CD14-positive monocyte (primary cell): Measurements from ENCODE around the gene DCC. TPM values are rescaled to one million over a fixed set of nuclear protein-coding genes. Genes with fewer than 3 reads are reported as not detected.

Source experiments
- DNase-seq, 3 donors: peaks; one replicate each; pipeline ENCODE4 v3.0.0-alpha.2; 2011 to 2022
- H2AFZ ChIP-seq: 2 replicates; pipeline ENCODE4 v1.6.0; 2012; ENCODE audit warnings: mild to moderate bottlenecking, low read depth, low read length, inconsistent platforms; ENCODE audit not compliant: insufficient read depth, poor library complexity, severe bottlenecking
- H3K27ac ChIP-seq, 2 donors: 1 replicate in 1 of 2; 2 replicates in 1 of 2; pipeline ENCODE4 v1.5.1; 2012 to 2013; ENCODE audit warnings: low read length in 2 of 2, control low read depth in 1 of 2, inconsistent platforms in 1 of 2, low read depth in 1 of 2, mild to moderate bottlenecking in 1 of 2
- H3K27me3 ChIP-seq, 2 donors: one replicate each; pipeline versions ENCODE4 v1.6.0 to v1.6.1; 2011 to 2013; ENCODE audit warnings: low read length in 2 of 2; ENCODE audit not compliant: control insufficient read depth in 2 of 2, insufficient read depth in 2 of 2
- H3K36me3 ChIP-seq, 2 donors: replicated peaks in 1 of 2; 1 replicate in 1 of 2; 2 replicates in 1 of 2; pipeline versions ENCODE4 v1.5.1 to v1.6.1; 2012 to 2013; ENCODE audit warnings: low read length in 2 of 2, control low read depth in 1 of 2, inconsistent platforms in 1 of 2, mild to moderate bottlenecking in 1 of 2; ENCODE audit not compliant: insufficient read depth in 2 of 2, control insufficient read depth in 1 of 2
- H3K4me1 ChIP-seq, 2 donors: 1 replicate in 1 of 2; 2 replicates in 1 of 2; pipeline versions ENCODE4 v1.5.1 to v1.6.1; 2012 to 2013; ENCODE audit warnings: low read length in 2 of 2, control low read depth in 1 of 2, inconsistent platforms in 1 of 2, mild to moderate bottlenecking in 1 of 2, moderate library complexity in 1 of 2; ENCODE audit not compliant: insufficient read depth in 2 of 2, control insufficient read depth in 1 of 2
- H3K4me2 ChIP-seq: replicated peaks from 2 replicates; pipeline ENCODE3; 2012; ENCODE audit warnings: low read length, moderate library complexity, mild to moderate bottlenecking; ENCODE audit not compliant: poor library complexity, severe bottlenecking; ENCODE audit errors: extremely low read depth
- H3K4me3 ChIP-seq, 3 experiments: fragments of 200-600 bp in 1 of 3; sonication (generic) in 1 of 3; replicated peaks in 1 of 3; 1 replicate in 2 of 3; 2 replicates in 1 of 3; pipeline ENCODE4 v1.5.1; 2011 to 2013; ENCODE audit warnings: low read length in 3 of 3, mild to moderate bottlenecking in 3 of 3, control low read depth in 2 of 3, low read depth in 2 of 3, inconsistent platforms in 1 of 3, moderate library complexity in 1 of 3
- H3K79me2 ChIP-seq: 2 replicates; pipeline ENCODE4 v1.6.0; 2012; ENCODE audit warnings: mild to moderate bottlenecking, control low read depth, inconsistent platforms, low read length, moderate library complexity; ENCODE audit not compliant: insufficient read depth
- H3K9ac ChIP-seq: 2 replicates; pipeline ENCODE4 v1.6.0; 2017; ENCODE audit warnings: low read length, mild to moderate bottlenecking; ENCODE audit not compliant: insufficient read depth, poor library complexity, severe bottlenecking
- H3K9me3 ChIP-seq, 2 donors: replicated peaks in 1 of 2; 1 replicate in 1 of 2; 2 replicates in 1 of 2; pipeline versions ENCODE4 v1.5.1 to v1.6.1; 2012 to 2013; ENCODE audit warnings: low read length in 2 of 2, control low read depth in 1 of 2; ENCODE audit not compliant: control insufficient read depth in 1 of 2, insufficient read depth in 1 of 2
- H4K20me1 ChIP-seq: 2 replicates; pipeline ENCODE4 v1.6.0; 2012; ENCODE audit warnings: mild to moderate bottlenecking, low read length, control low read depth, moderate library complexity; ENCODE audit not compliant: insufficient read depth
- H3K27ac Mint-ChIP-seq, 7 donors: one replicate each; pipeline ENCODE4 v1.8.0; 2020; ENCODE audit warnings: mild to moderate bottlenecking in 7 of 7, mixed read lengths in 7 of 7, moderate library complexity in 6 of 7, inconsistent platforms in 2 of 7
- H3K27me3 Mint-ChIP-seq, 3 donors: one replicate each; pipeline ENCODE4 v1.8.0; 2021 to 2022; ENCODE audit warnings: low read depth in 3 of 3, mild to moderate bottlenecking in 3 of 3, mixed read lengths in 3 of 3, moderate library complexity in 3 of 3, inconsistent platforms in 1 of 3
- H3K36me3 Mint-ChIP-seq, 2 donors: one replicate each; pipeline ENCODE4 v1.8.0; 2020; ENCODE audit warnings: mixed read lengths in 2 of 2, inconsistent platforms in 1 of 2, mild to moderate bottlenecking in 1 of 2
- H3K4me1 Mint-ChIP-seq: one replicate; pipeline ENCODE4 v1.8.0; 2020; ENCODE audit warnings: mild to moderate bottlenecking, mixed read lengths
- H3K4me3 Mint-ChIP-seq, 2 donors: one replicate each; pipeline ENCODE4 v1.8.0; 2020; ENCODE audit warnings: mild to moderate bottlenecking in 2 of 2, mixed read lengths in 2 of 2, moderate library complexity in 1 of 2
- H3K9me3 Mint-ChIP-seq, 7 donors: one replicate each; pipeline ENCODE4 v1.8.0; 2020 to 2022; ENCODE audit warnings: mixed read lengths in 7 of 7, mild to moderate bottlenecking in 6 of 7, moderate library complexity in 6 of 7, inconsistent platforms in 2 of 7
- WGBS: methylation state at CpG from one replicate; pipeline ENCODE4 v1.1.5; 2013; ENCODE audit warnings: missing lambda C conversion rate; ENCODE audit not compliant: insufficient coverage; 5-methylcytosine and 5-hydroxymethylcytosine counted together
- intact Hi-C, 2 donors: fragments of 100-400 bp; cut with micrococcal nuclease; formaldehyde crosslinking; loops; one replicate each; pipeline versions ENCODE4 v1.15.0 to v1.15.1; 2023
- polyA plus RNA-seq, 3 donors: library from polyadenylated mRNA; depleted of rRNA in 1 of 3; unstranded in 2 of 3; stranded (reverse) in 1 of 3; fragments of 300-500 nt in 2 of 3; fragments of >200 nt in 1 of 3; fragmentation: Illumina TruSeq in 2 of 3; gene quantifications; 1 replicate in 2 of 3; 2 replicates in 1 of 3; pipeline ENCODE4 v1.2.3, GENCODE V29; 2012 to 2021
- TF ChIP-seq, protein P1 (sequence below): fragments of 200-600 bp; IDR thresholded peaks from one replicate; pipeline ENCODE4 v1.8.0; 2022; ENCODE audit warnings: antibody characterized with exemption, mild to moderate bottlenecking

The DCC gene
- polyA plus RNA-seq, 3 donors: not detected

DNA sequence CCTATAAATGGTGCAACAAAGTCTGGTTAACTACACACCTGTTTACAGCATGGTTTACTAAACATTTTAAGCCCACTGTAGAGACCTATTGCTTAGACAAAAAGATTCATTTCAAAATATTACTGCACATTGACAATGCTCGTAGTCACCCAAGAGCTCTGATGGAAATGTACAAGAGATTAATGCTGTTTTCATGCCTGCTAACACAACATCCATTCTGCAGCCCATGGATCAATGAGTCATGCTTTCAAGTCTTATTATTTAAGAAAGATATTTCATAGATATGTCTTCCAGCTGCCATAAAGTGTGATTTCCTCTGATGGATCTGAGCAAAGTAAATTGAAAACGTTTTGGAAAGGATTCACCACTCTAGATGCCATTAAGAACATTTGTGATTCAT is 1103.3 kb downstream of the DCC start:
- no peaks in the 10 kb centered on the region for H3K36me3 ChIP-seq

DNA sequence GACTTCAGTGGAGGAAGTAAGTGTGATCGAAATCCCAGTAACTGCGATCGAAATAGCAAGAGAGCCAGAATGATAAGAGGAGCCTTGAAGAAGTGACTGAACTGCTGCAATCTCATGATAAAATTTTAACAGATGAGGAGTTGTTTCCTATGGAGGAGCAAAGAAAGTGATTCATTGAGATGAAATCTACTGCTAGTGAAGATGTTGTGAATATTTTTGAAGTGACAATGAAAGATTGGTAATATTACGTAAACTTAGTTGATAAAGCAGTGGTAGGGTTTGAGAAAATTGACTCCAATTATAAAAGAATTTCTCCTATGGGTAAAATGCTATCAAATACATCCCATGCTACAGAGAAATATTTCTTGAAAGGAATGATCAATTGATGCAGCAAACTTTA is 1103.8 kb downstream of the DCC start:
- H3K36me3 ChIP-seq: no peaks in the 10 kb centered on the region
- H3K4me1 Mint-ChIP-seq: no peaks in the 10 kb centered on the region
- H3K27ac ChIP-seq: no peak overlapping the region
- intact Hi-C loops: no loop called here
- H3K9ac ChIP-seq: no peak overlapping the region
- no peaks in the 10 kb centered on the region for H3K4me1 ChIP-seq
- DNase-seq: no peak
- WGBS: 90% methylated on average over 3 of the region's 4 CpGs
- H3K4me3 Mint-ChIP-seq: no peak overlapping the region
- TF ChIP-seq, protein P1, sequence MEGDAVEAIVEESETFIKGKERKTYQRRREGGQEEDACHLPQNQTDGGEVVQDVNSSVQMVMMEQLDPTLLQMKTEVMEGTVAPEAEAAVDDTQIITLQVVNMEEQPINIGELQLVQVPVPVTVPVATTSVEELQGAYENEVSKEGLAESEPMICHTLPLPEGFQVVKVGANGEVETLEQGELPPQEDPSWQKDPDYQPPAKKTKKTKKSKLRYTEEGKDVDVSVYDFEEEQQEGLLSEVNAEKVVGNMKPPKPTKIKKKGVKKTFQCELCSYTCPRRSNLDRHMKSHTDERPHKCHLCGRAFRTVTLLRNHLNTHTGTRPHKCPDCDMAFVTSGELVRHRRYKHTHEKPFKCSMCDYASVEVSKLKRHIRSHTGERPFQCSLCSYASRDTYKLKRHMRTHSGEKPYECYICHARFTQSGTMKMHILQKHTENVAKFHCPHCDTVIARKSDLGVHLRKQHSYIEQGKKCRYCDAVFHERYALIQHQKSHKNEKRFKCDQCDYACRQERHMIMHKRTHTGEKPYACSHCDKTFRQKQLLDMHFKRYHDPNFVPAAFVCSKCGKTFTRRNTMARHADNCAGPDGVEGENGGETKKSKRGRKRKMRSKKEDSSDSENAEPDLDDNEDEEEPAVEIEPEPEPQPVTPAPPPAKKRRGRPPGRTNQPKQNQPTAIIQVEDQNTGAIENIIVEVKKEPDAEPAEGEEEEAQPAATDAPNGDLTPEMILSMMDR: no peak
- H3K27me3 Mint-ChIP-seq: no peaks in the 10 kb centered on the region
- no peaks in the 10 kb centered on the region for H3K27me3 ChIP-seq
- no peaks in the 10 kb centered on the region for H4K20me1 ChIP-seq
- H3K4me2 ChIP-seq: no peak overlapping the region
- H3K79me2 ChIP-seq: no peaks in the 10 kb centered on the region
- no peak overlapping the region for H3K4me3 ChIP-seq
- H3K27ac Mint-ChIP-seq: no peak overlapping the region
- H3K9me3 ChIP-seq: no peaks in the 10 kb centered on the region
- H2AFZ ChIP-seq: no peak overlapping the region
- peaks cover 0 to 4% (median 0%) of the 10 kb centered on the region in 7 donors for H3K9me3 Mint-ChIP-seq
- no peaks in the 10 kb centered on the region for H3K36me3 Mint-ChIP-seq

More for the DNA sequence above, 1103.3 kb downstream of the DCC start:
- Mint-ChIP-seq H3K36me3 (no peaks in the 10 kb centered on the region), H3K27ac (no peak overlapping the region), H3K4me3 (no peak overlapping the region), H3K27me3 (no peaks in the 10 kb centered on the region), H3K9me3 (peaks cover 0 to 4% (median 0%) of the 10 kb centered on the region in 7 donors), H3K4me1 (no peaks in the 10 kb centered on the region)
- no peaks in the 10 kb centered on the region for H3K4me1 ChIP-seq
- no peaks in the 10 kb centered on the region for H3K79me2 ChIP-seq
- H4K20me1 ChIP-seq: no peaks in the 10 kb centered on the region
- TF ChIP-seq, protein P1: no peak
- no peak for DNase-seq
- no peak overlapping the region for H3K4me2 ChIP-seq
- H3K9me3 ChIP-seq: no peaks in the 10 kb centered on the region
- H3K9ac ChIP-seq: no peak overlapping the region
- no peak overlapping the region for H2AFZ ChIP-seq
- WGBS: no CpG with 5 or more reads among the region's 2 CpGs
- H3K27ac ChIP-seq: no peak overlapping the region
- intact Hi-C loops: no loop called here
- H3K4me3 ChIP-seq: no peak overlapping the region
- no peaks in the 10 kb centered on the region for H3K27me3 ChIP-seq
